HG03442 (cell line): ENCODE measurements around the gene PRKCI.
"Not testable (repeated sequence)": the region's sequence is repeated elsewhere in the genome, so short reads cannot be mapped to it uniquely, and the experiment has no call there.

Experiments used
- ATAC-seq: cut with Tn5 transposase; IDR thresholded peaks from one replicate; pipeline ENCODE4 v1.9.1; 2021; ENCODE audit warnings: mild to moderate bottlenecking, moderate library complexity; ENCODE audit not compliant: unreplicated experiment

The PRKCI gene

DNA sequence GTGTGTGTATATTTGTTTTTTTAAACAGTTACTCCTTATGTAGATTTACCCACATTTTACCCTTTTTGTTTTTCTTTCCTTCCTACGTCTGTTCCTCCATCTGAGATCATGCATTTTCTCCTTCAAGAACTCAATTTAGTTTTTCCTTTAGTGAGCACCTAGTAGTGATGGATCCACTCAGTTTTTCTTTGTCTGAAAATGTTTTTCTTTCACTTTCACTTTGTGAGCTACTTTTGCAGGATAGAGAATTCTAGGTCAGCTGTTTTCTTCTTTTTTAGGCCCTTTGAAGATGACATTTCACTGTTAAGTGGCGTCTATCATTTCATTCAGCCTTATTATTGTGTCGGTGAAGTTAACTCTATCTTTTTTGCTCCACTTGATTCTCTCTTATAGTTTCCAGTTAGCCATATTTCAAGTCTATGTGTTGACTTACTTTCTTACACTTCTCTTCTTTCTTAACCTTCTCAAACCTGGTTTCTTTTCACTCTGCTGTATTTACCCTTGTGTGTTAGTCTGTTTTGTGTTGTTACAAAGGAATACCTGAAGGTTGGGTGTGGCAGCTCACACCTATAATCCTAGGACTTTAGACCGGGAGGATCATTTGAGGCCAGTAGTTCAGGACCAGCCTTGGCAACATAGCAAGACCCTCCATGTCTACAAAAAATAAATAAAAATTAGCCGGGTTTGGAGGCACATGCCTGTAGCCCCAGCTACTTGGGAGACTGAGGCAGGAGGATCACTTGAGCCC is 55.8 kb downstream of the PRKCI start:
- no peak for ATAC-seq

DNA sequence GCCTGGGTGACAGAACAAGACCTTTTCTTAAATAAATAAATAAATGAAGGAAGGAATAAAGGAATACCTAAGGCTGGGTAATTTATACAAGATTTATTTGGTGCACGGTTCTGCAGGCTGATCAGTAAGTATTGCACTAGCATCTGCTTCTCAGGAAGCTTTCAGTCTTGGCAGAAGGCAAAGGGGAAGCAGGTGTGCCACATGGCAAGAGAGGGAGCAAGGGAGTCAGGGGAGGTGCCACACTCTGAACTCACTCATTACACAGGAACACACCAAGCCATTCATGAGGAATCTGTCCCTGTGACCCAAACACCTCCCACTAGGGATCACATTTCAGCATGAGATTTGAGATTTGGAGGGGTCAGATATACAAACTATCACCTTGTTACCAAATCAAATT is 56.4 kb downstream of the PRKCI start:
- ATAC-seq, result no peak

DNA sequence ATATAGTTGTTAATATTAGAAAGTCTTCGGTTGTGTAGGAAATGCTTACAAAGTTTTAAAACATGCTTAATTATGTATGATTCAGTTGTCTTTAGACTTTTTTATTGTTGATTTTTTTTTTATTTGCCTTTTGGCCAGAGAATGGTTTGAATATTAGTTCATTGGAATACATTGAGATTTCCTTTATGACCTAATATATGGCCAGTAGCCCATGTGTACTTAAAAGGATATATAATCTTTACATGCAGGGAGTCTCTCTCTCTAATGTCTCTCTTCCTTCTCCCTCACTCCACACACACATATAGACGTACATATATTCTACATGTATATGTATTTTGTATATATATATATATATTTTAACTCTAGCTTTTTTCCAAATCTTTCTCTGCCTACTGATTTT is 68.0 kb downstream of the PRKCI start:
- no peak for ATAC-seq

DNA sequence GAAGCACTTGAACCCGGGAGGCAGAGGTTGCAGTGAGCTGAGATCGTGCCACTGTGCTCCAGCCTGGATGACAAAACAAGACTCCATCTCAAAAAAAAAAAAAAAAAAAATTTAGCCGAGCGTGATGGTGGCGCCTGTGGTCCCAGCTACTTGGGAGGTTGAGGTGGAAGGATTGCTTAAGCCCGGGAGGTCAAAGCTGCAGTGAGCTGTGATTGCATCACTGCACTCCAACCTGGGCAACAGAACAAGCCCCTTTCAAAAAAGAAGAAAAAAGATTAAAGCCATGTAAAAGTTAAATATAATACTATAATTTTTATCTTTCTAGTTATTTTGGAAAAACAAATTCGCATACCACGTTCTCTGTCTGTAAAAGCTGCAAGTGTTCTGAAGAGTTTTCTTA is 73.4 kb downstream of the PRKCI start:
- ATAC-seq, result no peak

DNA sequence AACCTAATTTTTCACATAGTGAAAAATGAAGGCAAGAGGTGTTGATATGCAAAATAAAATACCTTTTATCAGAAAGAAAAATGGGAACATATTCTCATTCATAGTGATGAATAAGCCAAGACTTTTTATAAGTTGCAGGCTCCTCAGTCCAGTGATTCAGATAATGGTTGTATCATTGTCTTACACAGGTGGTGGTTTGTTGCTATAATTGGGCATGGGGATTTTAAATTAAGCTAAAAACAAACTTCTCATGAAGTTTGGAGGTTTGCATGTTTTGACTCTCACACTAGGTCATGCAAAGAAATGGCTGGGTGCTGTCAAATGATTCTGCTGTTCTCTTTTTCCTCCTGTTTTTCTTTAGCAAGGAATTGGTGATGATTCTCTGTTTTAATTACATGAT is 74.5 kb downstream of the PRKCI start:
- ATAC-seq, result no peak

DNA sequence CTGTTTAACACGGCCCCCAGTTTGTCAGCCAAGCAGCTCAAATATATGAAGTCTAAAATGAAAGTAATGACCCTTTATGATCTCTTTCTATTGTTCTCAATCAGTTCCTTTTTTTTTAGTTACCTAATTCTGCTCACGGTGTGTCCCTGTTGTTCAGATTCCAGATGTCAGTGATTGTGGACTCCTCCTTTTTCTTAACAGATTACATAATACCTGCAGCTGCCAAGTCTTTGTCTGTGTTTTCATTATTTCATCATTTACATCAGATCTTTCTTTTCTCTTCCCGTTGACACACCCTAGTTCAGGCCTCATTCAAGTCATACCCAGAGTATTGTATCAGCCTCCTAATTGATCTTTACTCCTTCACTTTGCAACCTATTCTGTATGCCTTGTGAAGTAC is 79.2 kb downstream of the PRKCI start:
- ATAC-seq, result no peak

DNA sequence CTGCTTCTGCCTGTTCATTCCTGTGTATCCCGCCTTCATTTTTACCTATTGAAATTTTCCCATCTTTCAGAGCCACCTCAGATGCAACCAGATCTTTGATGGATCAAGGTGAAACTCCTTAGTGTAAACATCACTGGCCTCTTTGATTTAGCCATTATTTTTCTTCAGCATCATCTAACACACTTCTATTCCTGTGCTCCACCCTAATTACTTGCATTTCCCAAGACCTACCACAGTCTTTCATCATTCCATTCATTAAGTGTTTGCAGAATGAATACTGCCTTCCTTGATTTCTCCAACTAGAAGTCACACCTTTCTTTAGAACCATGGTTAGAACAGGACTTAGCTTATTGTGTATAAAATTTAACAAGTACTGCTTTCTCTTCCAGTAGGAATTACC is 79.8 kb downstream of the PRKCI start:
- no peak for ATAC-seq

DNA sequence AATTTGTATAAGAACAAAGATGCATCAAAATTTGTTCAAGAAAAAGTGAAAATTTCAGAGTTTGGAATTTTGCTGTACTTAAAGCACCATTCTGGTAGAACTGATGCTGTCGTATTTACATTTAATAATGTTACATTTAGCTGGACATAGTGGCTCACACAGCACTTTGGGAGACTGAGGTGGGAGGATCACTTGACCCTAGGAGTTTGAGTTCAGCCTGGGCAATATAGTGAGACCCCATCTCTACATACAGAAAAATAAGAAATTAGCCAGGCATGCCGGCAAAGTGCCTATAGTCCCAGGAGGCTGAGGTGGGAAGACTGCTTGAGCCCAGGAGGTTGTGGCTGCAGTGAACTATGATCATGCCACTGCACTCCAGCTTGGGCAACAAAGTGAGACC is 83.8 kb downstream of the PRKCI start:
- ATAC-seq, result no peak

DNA sequence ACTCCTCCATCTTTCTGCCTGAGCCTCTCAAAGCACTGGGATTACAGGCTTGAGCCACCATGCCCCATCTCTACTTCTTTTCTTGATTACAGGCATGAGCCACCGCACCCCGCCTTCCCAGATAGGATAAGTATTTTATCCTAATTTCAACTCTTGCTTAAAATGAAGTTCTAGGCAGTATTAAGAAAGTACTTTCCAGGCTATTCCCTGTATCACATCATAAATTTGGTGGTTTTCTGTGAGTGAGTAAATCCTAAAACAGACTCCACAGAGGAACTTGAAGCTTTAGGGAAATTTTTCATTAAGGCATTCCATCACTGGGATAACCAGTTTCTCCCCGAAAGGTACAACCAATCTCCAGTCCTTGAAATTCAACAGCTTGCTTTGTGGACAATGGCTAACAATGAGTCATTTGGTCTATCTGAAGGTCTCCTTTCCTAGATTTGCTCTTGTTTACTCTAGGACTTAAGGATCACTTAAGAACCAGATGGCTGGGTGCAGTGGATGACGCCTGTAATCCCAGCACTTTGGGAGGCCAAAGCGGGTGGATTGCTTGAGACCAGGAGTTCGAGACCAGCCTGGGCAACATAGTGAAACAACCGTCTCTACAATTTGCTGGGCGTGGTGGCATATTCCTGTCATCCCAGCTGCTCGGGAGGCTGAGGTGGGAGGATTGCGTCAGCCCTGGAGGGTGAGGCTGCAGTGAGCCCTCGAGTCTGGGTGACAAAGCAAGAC is 85.6 kb downstream of the PRKCI start:
- no peak for ATAC-seq

DNA sequence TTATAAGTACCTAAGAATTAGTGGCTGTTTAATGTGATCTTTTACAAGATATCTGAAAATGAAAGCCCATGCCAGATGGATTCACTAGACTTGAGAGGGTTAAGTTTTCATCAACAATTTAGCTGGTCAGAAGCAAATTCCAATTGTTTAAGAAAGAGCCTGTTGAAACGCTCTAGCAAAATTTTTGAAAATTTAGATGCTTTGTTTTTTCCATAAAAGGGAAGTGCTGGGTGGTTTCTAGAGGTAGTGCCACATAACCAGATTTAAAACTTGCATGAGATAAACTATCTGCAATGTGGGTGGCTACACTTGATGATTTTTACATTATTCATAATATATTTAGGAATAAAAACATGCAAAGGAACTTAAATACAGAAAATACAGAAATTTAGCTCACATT is 86.8 kb downstream of the PRKCI start:
- no peak for ATAC-seq

DNA sequence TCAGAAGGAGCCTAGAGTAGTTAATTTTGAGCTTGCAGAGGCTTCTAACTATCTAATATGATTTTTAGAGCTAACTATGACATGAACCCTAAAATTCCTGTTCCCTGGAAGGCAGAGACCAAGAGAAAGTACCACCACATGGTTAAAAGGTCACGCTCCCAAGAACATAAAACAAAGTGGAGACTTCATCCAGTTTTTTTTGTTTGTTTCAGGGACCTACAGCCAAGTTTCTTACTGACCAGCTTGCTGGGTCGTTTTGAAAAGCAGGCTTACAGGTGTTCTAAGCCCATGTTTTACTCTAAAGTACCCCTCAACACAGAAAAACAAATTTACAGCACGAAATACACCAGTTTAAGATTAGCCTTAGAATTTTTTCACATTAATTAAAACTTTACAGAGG is 95.7 kb downstream of the PRKCI start:
- ATAC-seq, result no peak

DNA sequence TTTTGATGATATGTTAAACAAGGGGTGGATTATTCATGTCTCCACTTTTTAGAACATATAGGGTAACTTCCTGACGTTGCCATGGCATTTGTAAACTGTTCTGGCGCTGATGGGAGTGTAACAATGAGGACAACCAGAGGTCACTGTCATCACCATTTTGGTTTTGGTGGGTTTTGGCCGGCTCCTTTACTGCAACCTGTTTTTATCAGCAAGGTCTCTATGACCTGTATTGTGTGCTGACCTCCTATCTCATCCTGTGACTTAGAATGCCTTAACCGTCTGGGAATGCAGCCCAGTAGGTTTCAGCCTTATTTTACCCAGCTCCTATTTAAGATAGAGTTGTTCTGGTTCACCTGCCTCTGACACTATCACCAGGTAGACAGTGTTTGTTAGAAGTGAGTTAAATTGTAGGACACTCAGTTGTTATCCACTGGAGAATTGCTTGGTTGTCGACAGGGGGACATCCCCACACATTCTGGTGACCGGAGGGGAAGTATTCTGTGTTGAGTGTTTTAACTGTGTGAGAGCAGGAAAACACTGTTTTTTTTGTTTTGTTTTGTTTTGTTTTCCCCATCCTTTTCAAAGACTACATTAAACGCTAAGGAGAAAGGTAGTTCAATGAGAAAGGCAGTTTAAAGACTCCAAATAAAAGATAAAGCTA is 98.4 kb downstream of the PRKCI start:
- no peak for ATAC-seq

DNA sequence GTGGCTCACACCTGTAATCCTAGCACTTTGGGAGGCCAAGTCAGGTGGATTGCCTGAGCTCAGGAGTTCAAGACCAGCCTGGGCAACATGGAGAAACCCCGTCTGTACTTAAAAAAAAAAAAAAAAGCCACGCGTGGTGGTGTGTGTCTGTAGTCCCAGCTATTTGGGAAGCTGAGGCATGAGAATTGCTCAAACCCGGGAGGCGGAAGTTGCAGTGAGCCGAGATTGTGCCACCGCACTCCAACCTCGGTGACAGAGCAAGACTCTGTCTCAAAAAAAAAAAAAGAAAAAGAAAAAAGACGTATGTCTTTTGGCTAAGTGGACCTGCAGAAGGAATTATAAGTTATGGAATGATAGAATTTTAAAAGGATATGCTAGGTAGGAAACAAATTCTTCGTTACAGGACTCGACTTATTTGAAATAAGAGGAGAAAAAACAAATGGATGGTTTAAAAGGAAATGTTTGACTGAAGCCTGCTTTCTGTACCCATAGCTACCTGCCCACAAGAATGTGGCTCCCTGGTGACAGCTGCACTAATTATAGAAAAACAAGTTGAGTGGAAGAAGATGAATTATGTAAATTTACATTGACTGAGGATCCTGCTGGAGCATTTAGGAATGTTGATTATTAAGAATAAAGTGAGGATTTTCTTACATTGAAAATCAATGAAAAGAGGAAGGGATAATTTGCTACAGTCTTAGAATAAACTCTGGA is 99.3 kb downstream of the PRKCI start:
- no peak for ATAC-seq

DNA sequence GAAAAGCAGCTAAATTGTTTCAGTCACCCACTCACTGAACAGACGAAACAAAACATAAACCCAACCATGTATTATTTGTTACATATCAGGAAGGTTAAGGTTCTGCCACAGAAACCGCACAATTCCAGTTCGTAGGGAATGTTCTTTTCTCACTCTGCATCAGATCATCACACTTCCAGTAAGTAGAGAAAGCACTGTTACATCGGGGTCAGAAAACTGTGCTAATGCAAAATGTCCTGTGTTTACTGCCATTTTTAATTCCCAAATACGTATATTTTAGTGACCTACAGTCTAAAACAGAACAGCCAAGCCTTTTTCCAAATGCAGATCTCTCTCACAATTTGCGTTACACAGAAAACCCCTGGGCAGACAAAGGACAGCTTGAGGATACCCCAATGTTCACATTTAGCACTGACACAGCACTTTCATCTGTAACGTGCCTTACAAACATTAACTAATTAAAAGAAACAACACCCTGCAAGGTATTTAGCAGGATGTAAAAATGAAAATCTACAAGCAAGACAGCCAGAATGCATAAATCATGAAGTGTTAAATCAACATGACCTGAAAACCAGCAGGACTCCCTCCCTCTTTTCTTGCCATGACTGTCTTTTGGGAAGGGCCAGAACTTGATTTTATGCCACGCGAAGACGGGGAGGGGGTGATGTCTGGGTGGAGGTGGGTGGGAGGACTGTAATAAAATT is 100.5 kb downstream of the PRKCI start:
- no peak for ATAC-seq

DNA sequence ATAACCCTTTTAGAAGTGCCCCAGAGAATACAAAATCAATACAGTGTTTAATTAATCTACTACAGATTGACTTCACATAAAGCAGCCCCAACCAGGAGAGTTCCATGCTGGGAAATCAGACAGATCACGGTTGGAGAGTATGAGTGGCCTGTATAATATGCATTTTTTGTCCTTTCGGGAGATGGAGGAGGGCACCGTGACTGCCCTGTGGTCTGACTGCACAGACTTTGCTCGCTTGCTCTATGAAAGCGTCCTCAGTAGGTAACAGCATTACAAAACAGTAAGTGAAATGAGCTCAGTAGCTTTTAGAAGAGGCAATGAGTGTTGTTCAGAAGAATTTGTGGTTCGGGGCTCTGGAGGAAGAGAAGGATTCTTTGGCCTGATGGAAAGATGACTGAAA is 101.1 kb downstream of the PRKCI start:
- ATAC-seq, result no peak

DNA sequence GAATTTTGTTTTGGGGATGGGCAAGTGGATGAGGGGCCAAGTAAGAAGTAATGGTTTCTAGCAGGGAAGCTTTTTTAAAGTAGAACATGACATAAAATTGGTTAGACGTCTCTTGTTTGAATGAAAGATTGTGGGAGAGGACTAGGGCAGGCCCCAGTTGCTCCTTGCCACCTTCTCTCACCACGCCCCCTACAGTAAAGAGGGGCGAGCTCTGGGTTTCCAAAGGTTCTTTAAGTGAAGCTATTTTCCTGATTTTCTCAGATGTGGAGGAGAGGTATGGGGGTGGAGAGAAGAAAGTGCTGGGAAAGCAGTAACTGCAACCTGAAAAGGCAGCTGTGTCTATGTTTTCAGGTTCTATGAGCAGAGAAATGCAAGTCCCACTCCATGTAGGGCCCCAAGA is 102.7 kb downstream of the PRKCI start:
- no peak for ATAC-seq

DNA sequence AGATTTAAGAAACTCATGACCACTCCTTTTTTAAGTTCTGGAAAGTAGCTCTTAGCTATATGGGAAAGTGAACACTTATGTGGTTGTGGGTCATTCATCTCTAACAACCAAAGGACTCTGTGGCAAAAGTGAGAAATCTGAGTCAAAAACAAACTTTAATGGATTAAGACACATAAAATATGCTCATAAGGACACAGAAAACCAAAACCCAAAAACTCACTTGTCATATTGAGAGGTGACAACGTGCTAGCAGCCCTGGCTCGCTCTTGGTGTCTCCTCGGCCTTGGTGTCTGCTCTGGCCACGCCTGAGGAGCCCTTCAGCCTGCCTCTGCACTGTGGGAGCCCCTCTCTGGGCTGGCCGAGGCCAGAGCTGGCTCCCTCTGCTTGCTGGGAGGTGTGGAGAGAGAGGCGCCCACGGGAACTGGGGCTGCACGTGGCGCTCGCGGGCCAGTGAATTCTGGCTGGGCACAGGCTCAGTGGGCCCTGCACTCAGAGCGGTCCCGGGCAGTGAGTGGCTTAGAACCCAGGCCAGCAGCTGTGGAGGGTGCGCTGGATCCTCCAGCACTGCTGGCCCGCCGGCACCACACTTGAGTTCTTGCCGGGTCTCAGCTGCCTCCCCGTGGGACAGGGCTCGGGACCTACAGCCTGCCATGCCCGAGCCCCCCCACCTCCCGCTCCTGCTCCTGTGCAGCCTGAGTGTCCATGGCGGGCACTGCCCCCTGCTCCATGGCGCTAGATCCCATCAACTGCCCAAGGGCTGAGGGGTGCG is 105.0 kb downstream of the PRKCI start:
- no peak for ATAC-seq

DNA sequence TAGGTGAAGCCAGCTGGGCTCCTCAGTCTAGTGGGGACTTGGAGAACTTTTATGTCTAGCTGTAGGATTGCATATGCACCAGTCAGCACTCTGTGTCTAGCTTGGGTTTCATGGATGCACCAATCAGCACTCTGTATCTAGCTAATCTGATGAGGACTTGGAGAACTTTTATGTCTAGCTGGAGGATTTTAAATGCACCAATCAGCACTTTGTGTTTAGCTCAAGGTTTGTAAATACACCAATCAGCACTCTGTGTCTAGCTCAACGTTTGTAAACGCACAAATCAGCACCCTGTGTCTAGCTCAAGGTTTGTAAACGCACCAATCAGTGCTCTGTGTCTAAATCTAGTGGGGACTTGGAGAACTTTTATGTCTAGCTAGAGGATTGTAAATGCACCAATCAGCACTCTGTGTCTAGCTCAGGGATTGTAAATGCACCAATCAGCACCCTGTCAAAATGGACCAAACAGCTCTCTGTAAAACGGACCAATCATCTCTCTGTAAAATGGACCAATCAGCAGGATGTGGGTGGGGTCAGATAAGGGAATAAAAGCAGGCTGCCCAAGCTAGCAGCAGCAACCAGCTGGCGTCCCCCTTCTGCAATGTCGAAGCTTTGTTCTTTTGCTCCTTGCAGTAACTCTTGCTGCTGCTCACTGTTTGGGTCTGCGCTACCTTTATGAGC is 105.8 kb downstream of the PRKCI start:
- ATAC-seq, result not testable (repeated sequence)

DNA sequence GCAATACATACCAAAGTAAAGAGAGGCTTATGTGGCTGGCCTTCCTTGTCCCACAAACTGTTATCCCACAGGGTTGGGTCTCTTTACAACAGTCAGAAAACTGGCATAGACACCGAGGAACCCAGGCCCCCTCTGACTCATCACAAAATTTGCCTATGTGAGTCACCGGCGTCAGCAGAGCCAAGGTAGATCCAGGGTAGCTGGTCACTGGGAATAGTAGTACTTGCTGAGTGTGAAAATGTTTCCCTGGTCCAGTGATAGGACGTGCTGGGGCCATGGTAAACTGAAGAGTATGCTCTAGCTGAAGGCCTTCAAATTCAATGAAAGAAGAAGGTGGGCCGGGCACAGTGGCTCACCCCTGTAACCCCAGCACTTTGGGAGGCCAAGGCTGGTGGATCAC is 108.1 kb downstream of the PRKCI start:
- ATAC-seq, result no peak

DNA sequence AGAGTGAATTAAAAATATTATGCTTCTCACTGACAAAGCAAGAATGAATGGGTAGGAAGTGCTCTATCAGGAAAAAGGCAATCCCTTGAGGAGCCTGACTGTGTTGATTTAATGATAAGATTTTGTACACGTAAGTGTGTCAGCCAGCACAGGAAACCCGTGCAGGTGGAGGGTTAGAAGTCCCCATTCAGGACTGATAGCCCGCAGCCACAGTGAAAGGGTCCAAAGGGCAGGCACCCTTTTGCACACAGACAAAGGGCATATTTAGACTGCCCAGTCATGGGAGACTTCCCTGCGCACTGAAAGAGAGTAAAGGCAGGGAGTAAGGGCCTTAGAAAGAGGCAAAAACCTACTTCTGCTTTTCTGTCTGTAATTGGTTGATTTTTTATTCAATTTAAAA is 108.9 kb downstream of the PRKCI start:
- no peak for ATAC-seq
